Measurements from ENCODE around the gene ANKFN1. TPM values are rescaled to one million over a fixed set of nuclear protein-coding genes. Genes with fewer than 3 reads are reported as not detected.
A peak's percentile ranks its signal among the peaks of the same experiment; 100 is the strongest.

The ANKFN1 gene
- total RNA-seq, 1 experiment from 2014 or later = not detected

GRCh38 chr17:56432443-56432842, 279.2 kb downstream of the ANKFN1 start:
- H3K4me1 Mint-ChIP-seq = peaks cover 14 to 23% of the 10 kb centered on the region in 2 experiments
- H3T11ph ChIP-seq (ENCODE audit: low read length) = no peak overlapping the region
- no peak overlapping the region for H4K8ac ChIP-seq (replicated peaks; ENCODE audit: insufficient read length, low read depth, low read length)
- H3K56ac ChIP-seq (ENCODE audit: insufficient read length, low read depth, low read length) = no peak overlapping the region
- H3K23me2 ChIP-seq (ENCODE audit: insufficient read length, low read depth, low read length, poor library complexity, severe bottlenecking) = no peaks in the 10 kb centered on the region
- TF ChIP-seq, protein P1, sequence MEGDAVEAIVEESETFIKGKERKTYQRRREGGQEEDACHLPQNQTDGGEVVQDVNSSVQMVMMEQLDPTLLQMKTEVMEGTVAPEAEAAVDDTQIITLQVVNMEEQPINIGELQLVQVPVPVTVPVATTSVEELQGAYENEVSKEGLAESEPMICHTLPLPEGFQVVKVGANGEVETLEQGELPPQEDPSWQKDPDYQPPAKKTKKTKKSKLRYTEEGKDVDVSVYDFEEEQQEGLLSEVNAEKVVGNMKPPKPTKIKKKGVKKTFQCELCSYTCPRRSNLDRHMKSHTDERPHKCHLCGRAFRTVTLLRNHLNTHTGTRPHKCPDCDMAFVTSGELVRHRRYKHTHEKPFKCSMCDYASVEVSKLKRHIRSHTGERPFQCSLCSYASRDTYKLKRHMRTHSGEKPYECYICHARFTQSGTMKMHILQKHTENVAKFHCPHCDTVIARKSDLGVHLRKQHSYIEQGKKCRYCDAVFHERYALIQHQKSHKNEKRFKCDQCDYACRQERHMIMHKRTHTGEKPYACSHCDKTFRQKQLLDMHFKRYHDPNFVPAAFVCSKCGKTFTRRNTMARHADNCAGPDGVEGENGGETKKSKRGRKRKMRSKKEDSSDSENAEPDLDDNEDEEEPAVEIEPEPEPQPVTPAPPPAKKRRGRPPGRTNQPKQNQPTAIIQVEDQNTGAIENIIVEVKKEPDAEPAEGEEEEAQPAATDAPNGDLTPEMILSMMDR (conservative IDR thresholded peaks at IDR 0.05) = no peak
- H3K14ac ChIP-seq (ENCODE audit: insufficient read depth, low read length) = no peak overlapping the region
- H4K20me1 ChIP-seq (ENCODE audit: control insufficient read depth, insufficient read depth, insufficient read length) = no peaks in the 10 kb centered on the region
- H2BK5ac ChIP-seq (ENCODE audit: insufficient read length, low read length) = no peak overlapping the region
- H2BK20ac ChIP-seq (ENCODE audit: low read depth, low read length, poor library complexity, severe bottlenecking) = no peak overlapping the region
- H3K79me1 ChIP-seq (ENCODE audit: insufficient read depth, low read depth, low read length, poor library complexity, severe bottlenecking) = no peaks in the 10 kb centered on the region
- H3K4me3 Mint-ChIP-seq = no peak overlapping the region
- H3K27ac Mint-ChIP-seq = no peak overlapping the region
- no CpG with 5 or more reads among the region's 4 CpGs for WGBS (ENCODE audit: extremely low coverage, insufficient read length, low lambda C conversion rate)
- H3K4me1 ChIP-seq (ENCODE audit: insufficient read depth, low read length) = no peaks in the 10 kb centered on the region; the same call in 1 of the 2 replicates
- H4K5ac ChIP-seq (ENCODE audit: insufficient read length, low read depth, low read length) = no peak overlapping the region
- no peaks in the 10 kb centered on the region for H3K79me2 ChIP-seq (ENCODE audit: insufficient read depth, low read length)
- no peak overlapping the region for H3K27ac ChIP-seq (ENCODE audit: insufficient read length, low read depth, low read length)
- no peak overlapping the region for H3K4ac ChIP-seq (ENCODE audit: low read depth, low read length)
- H3K4me2 ChIP-seq (ENCODE audit: insufficient read depth, insufficient read length, low read length) = no peak overlapping the region
- H3K18ac ChIP-seq (ENCODE audit: insufficient read length, low read depth, low read length) = peak overlapping the region; percentile 64
- H3K9me3 ChIP-seq (ENCODE audit: control insufficient read depth, low read depth, low read length) = no peaks in the 10 kb centered on the region
- H2BK15ac ChIP-seq (ENCODE audit: low read depth, low read length) = no peak overlapping the region
- H3K9me3 Mint-ChIP-seq = no peaks in the 10 kb centered on the region
- H2AFZ ChIP-seq (ENCODE audit: low read length) = no peak overlapping the region
- no peak overlapping the region for H3K9ac ChIP-seq (ENCODE audit: extremely low read depth, insufficient read length, low read length)
- no peaks in the 10 kb centered on the region for H3K27me3 ChIP-seq (ENCODE audit: insufficient read depth, low read length)
- no peak overlapping the region for H2BK120ac ChIP-seq (ENCODE audit: low read depth, low read length, poor library complexity, severe bottlenecking)
- H2BK12ac ChIP-seq (ENCODE audit: insufficient read length, low read depth, low read length) = no peak overlapping the region
- H3K27me3 Mint-ChIP-seq (ENCODE audit: low read depth) = no peaks in the 10 kb centered on the region
- H4K91ac ChIP-seq (ENCODE audit: insufficient read length, low read depth, low read length) = no peak overlapping the region
- H3K23ac ChIP-seq (ENCODE audit: insufficient read length, low read depth, low read length) = no peak overlapping the region
- H3K36me3 Mint-ChIP-seq (ENCODE audit: insufficient read depth in 1 of 3, low read depth in 3 of 3) = no peaks in the 10 kb centered on the region
- DNase-seq = no peak
- no peak overlapping the region for H2AK5ac ChIP-seq (ENCODE audit: insufficient read length, low read length)
